Measurements from ENCODE around the gene SMYD3.

- no peak for TF ChIP-seq CTCF (IDR thresholded peaks at IDR 0.05)
- TF ChIP-seq POLR2A (IDR thresholded peaks at IDR 0.05): no peak
These were observed 108.8 kb downstream of the SMYD3 start for GRCh38 chr1:246398126-246398813.
